Measurements from ENCODE around the gene RNF167. TPM values are rescaled to one million over a fixed set of nuclear protein-coding genes. Genes with fewer than 3 reads are reported as not detected.

Gene RNF167
- total and polyA plus RNA-seq, 2 of the 13 experiments (the other 11 are each of a cell fraction or from before 2014, with no cell fraction given), result 44.1 to 45.4 TPM

- TF ChIP-seq HOXA9 (CRISPR knock-in tag; IDR thresholded peaks at IDR 0.05; ENCODE audit: borderline replicate concordance) (no peak), ZNF382 (CRISPR knock-in tag; IDR thresholded peaks at IDR 0.05; ENCODE audit: borderline replicate concordance) (no peak), ZNF776 (CRISPR knock-in tag; IDR thresholded peaks at IDR 0.05) (no peak), SP2 (CRISPR knock-in tag; IDR thresholded peaks at IDR 0.05) (no peak), ZFP41 (CRISPR knock-in tag; IDR thresholded peaks at IDR 0.05; ENCODE audit: borderline replicate concordance) (no peak), TMF1 (CRISPR knock-in tag; IDR thresholded peaks at IDR 0.05; ENCODE audit: low read depth) (no peak), ZNF354B (CRISPR knock-in tag; IDR thresholded peaks at IDR 0.05) (no peak), CBX2 (IDR thresholded peaks at IDR 0.05; ENCODE audit: low read depth, low read length) (no peak), CBX2 (CRISPR knock-in tag; IDR thresholded peaks at IDR 0.05; ENCODE audit: low read depth) (no peak), ZNF660 (CRISPR knock-in tag; IDR thresholded peaks at IDR 0.05; ENCODE audit: borderline replicate concordance, low read depth) (no peak), TBP (CRISPR knock-in tag; IDR thresholded peaks at IDR 0.05) (no peak), PPARG (CRISPR knock-in tag; conservative IDR thresholded peaks at IDR 0.05) (no peak), RARA (CRISPR knock-in tag; IDR thresholded peaks at IDR 0.05) (no peak), MXD1 (CRISPR knock-in tag; IDR thresholded peaks at IDR 0.05) (no peak), RARG (CRISPR knock-in tag; IDR thresholded peaks at IDR 0.05; ENCODE audit: low read depth) (no peak), SKI (IDR thresholded peaks at IDR 0.05; ENCODE audit: partially characterized antibody) (no peak), ZNF235 (CRISPR knock-in tag; IDR thresholded peaks at IDR 0.05; ENCODE audit: borderline replicate concordance) (no peak), U2AF1 (optimal IDR thresholded peaks at IDR 0.05; ENCODE audit: low read depth, low read length) (no peak), SSRP1 (CRISPR knock-in tag; IDR thresholded peaks at IDR 0.05) (peak; percentile 21; the same call in 1 of the 2 replicates), YEATS2 (CRISPR knock-in tag; IDR thresholded peaks at IDR 0.05; ENCODE audit: borderline replicate concordance) (no peak), GABPB1 (CRISPR knock-in tag; IDR thresholded peaks at IDR 0.05) (0 out of 2 replicates have a peak, but pooled peaks have one; percentile 6), HNRNPH1 (optimal IDR thresholded peaks at IDR 0.05; ENCODE audit: low read depth, low read length) (peak; percentile 75), NCOA5 (CRISPR knock-in tag; IDR thresholded peaks at IDR 0.05) (no peak), ZNF282 (IDR thresholded peaks at IDR 0.05; ENCODE audit: partially characterized antibody) (no peak), ZNF615 (CRISPR knock-in tag; IDR thresholded peaks at IDR 0.05; ENCODE audit: borderline replicate concordance) (no peak), ZNF512 (CRISPR knock-in tag; IDR thresholded peaks at IDR 0.05) (no peak), SRSF9 (IDR thresholded peaks at IDR 0.05; ENCODE audit: borderline replicate concordance, insufficient read depth, low read depth, low read length, poor library complexity, severe bottlenecking) (no peak), TBX3 (IDR thresholded peaks at IDR 0.05; ENCODE audit: borderline replicate concordance) (no peak)
- TF ChIP-seq, protein P1, sequence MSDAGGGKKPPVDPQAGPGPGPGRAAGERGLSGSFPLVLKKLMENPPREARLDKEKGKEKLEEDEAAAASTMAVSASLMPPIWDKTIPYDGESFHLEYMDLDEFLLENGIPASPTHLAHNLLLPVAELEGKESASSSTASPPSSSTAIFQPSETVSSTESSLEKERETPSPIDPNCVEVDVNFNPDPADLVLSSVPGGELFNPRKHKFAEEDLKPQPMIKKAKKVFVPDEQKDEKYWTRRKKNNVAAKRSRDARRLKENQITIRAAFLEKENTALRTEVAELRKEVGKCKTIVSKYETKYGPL (CRISPR knock-in tag; IDR thresholded peaks at IDR 0.05), result no peak
- TF ChIP-seq, protein P2, sequence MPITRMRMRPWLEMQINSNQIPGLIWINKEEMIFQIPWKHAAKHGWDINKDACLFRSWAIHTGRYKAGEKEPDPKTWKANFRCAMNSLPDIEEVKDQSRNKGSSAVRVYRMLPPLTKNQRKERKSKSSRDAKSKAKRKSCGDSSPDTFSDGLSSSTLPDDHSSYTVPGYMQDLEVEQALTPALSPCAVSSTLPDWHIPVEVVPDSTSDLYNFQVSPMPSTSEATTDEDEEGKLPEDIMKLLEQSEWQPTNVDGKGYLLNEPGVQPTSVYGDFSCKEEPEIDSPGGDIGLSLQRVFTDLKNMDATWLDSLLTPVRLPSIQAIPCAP (CRISPR knock-in tag; IDR thresholded peaks at IDR 0.05; ENCODE audit: low read depth), result no peak
These were observed 4.6 kb downstream of the RNF167 start (continued) for GRCh38 chr17:4944554-4945175.

Measured in HepG2 (cell line).